Activated naive CD8-positive, alpha-beta T cell (primary cell): ENCODE data around the gene RHOXF2.
"Not testable (repeated sequence)": the region's sequence is repeated elsewhere in the genome, so short reads cannot be mapped to it uniquely, and the experiment has no call there.

Source experiments
- H3K27ac Mint-ChIP-seq: one replicate; pipeline ENCODE4 v1.8.0; 2021; ENCODE audit warnings: mixed read lengths
- H3K27me3 Mint-ChIP-seq: one replicate; pipeline ENCODE4 v1.8.0; 2021; ENCODE audit warnings: mixed read lengths
- H3K36me3 Mint-ChIP-seq: one replicate; pipeline ENCODE4 v1.8.0; 2021; ENCODE audit warnings: mixed read lengths
- H3K4me1 Mint-ChIP-seq: one replicate; pipeline ENCODE4 v1.8.0; 2021; ENCODE audit warnings: low read depth, mixed read lengths
- H3K4me3 Mint-ChIP-seq: one replicate; pipeline ENCODE4 v1.8.0; 2021; ENCODE audit warnings: mild to moderate bottlenecking, mixed read lengths
- H3K9me3 Mint-ChIP-seq: one replicate; pipeline ENCODE4 v1.8.0; 2021; ENCODE audit warnings: low read depth, mixed read lengths

Gene RHOXF2

DNA sequence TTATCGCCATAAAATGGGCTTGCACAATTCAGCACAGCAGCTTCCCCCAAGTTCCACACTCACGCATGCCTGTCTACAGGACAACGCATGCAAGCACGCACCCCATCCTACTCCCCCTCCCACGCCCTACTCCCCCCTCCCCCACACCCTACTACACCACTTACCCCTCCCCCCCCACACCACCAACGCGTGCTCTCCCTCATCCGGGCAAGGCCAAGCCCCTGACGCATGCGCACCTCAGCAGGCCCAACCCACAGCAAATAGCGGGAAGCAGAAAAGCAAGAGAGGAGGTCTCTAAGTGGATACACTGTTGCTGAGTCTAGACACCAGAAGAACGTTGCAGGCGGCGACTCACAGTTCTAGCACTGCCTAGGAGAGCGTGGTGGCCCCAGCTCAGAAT lies at the start of gene RHOXF2:
RHOXF2 (plus strand) TSS at position 301 of the 400 bp plus-strand sequence. CDS start 138 bp downstream, outside the sequence.
- not testable (repeated sequence) for H3K4me3 Mint-ChIP-seq, H3K36me3 Mint-ChIP-seq, H3K9me3 Mint-ChIP-seq, H3K4me1 Mint-ChIP-seq, H3K27me3 Mint-ChIP-seq, H3K27ac Mint-ChIP-seq

GRCh38 chrX:120109378-120109777 lies 49.0 kb upstream of the RHOXF2 start:
- no peaks in the 10 kb centered on the region for H3K4me1 Mint-ChIP-seq
- H3K27me3 Mint-ChIP-seq = no peaks in the 10 kb centered on the region
- no peak overlapping the region for H3K4me3 Mint-ChIP-seq
- no peaks in the 10 kb centered on the region for H3K36me3 Mint-ChIP-seq
- no peak overlapping the region for H3K27ac Mint-ChIP-seq
- no peaks in the 10 kb centered on the region for H3K9me3 Mint-ChIP-seq

- peaks cover 2% of the 10 kb centered on the region for H3K36me3 Mint-ChIP-seq
- H3K4me1 Mint-ChIP-seq = no peaks in the 10 kb centered on the region
- H3K27ac Mint-ChIP-seq = no peak overlapping the region
Observed at GRCh38 chrX:120111611-120112010, 46.8 kb upstream of the RHOXF2 start.

DNA sequence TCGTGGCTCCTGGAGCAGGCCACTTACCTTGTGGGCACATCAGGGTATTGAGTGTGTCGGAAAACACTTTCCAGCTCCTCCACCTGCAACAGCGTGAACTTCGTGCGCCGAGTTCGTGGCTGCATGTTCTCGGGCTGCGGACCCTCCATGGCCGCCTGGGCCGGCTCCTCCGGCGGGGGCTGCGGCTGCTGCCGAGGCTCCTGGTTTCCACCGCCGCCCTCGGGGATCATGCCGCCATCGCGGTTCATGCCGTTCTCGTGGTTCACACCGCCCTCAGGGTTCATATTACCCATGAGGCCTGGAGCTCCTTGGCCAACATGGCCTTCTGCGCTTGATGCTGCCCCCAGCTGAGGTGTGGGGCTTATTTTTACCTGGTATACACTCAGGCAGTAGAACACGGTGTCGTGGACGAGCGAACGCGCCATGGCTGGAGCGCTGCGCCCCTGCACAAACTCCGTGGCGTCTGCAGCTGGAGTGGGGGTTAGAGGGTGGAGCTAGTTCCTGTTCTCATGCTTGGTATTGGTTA lies 42.9 kb upstream of the RHOXF2 start, which contains the start of gene RHOXF1:
RHOXF1 (minus strand) TSS at position 476 of the 526 bp plus-strand sequence; CDS start at position 425, 51 bp downstream.
- Mint-ChIP-seq H3K27ac (no peak within 1 kb of the TSS), H3K4me3 (no peak within 1 kb of the TSS), H3K36me3 (peaks cover 2% of the 10 kb centered on the region), H3K4me1 (no peaks in the 10 kb centered on the region), H3K27me3 (no peaks in the 10 kb centered on the region), H3K9me3 (no peaks in the 10 kb centered on the region)

More at GRCh38 chrX:120111611-120112010, 46.8 kb upstream of the RHOXF2 start:
- no peak overlapping the region for H3K4me3 Mint-ChIP-seq
- H3K9me3 Mint-ChIP-seq = no peaks in the 10 kb centered on the region
- H3K27me3 Mint-ChIP-seq = no peaks in the 10 kb centered on the region

DNA sequence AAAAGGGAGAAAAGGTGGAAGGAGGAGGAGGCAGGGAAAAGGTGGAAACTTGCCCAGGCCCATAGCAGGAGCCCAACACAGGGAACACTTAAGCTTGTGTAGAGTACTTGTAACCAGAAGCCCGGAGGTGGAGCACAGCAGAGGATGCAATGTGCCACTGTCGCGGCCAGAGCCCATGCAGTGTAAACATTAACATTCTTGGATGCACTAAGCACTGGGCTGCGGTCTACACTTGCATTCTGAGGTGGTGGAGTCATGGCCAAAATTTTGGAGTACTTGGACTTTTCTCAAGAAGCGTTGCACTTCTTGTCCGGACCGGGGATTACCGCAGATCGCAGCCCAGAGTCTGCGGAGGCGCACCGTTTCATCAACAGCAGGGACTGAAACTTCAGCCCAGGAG lies 38.2 kb upstream of the RHOXF2 start:
- no peaks in the 10 kb centered on the region for H3K27me3 Mint-ChIP-seq
- no peaks in the 10 kb centered on the region for H3K9me3 Mint-ChIP-seq
- no peaks in the 10 kb centered on the region for H3K36me3 Mint-ChIP-seq
- H3K27ac Mint-ChIP-seq = no peak overlapping the region
- H3K4me1 Mint-ChIP-seq = peaks cover 2% of the 10 kb centered on the region
- H3K4me3 Mint-ChIP-seq = no peak overlapping the region

DNA sequence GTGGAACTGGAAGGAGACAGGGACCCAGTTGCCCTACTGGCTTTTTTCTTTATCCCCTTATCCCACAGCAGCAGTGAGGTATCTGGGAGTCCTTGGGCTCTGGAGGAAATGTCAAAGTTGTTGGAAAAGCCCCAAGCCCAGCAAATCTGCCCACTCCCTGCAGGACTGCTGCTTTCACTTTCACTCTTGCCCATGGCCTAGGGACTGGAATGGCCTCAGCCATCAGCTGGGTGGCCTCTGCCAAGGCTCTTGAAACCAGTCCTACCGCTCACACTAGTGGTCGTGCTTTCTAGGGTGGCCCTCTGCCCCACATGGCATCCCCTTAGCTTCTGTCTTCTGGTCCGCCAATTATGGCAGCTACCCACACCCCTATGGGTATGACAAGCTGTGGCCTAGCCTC lies 33.0 kb upstream of the RHOXF2 start:
- Mint-ChIP-seq H3K27me3 (no peaks in the 10 kb centered on the region), H3K4me1 (peaks cover 6% of the 10 kb centered on the region), H3K4me3 (no peak overlapping the region), H3K36me3 (no peaks in the 10 kb centered on the region), H3K9me3 (no peaks in the 10 kb centered on the region), H3K27ac (no peak overlapping the region)

GRCh38 chrX:120128306-120128846 lies 30.0 kb upstream of the RHOXF2 start:
- not testable (repeated sequence) for H3K27me3 Mint-ChIP-seq, H3K27ac Mint-ChIP-seq, H3K9me3 Mint-ChIP-seq, H3K36me3 Mint-ChIP-seq, H3K4me3 Mint-ChIP-seq, H3K4me1 Mint-ChIP-seq

DNA sequence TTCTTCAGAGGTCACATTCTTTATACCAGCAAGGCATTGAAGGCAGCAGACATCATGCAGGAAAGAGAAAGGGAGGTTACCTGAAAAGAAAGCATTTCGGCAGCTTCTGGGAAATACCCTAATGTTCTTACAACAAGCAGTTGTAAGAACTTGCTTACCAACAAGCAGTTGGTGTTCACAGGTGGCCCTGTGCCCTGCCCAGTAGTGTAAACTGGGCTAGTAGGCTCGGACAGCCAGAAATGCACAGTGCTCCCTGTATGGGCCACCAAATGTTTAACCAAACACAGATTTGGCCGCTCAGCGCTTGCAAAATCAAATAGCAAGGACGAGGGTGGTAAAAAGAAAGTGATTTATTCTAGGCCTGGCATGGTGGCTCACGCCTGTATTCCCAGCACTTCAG lies 22.3 kb upstream of the RHOXF2 start:
- no peak overlapping the region for H3K4me3 Mint-ChIP-seq
- H3K36me3 Mint-ChIP-seq = peaks cover 3% of the 10 kb centered on the region
- no peaks in the 10 kb centered on the region for H3K27me3 Mint-ChIP-seq
- H3K27ac Mint-ChIP-seq = no peak overlapping the region
- no peaks in the 10 kb centered on the region for H3K9me3 Mint-ChIP-seq
- H3K4me1 Mint-ChIP-seq = no peaks in the 10 kb centered on the region

GRCh38 chrX:120136840-120137239 lies 21.6 kb upstream of the RHOXF2 start:
- Mint-ChIP-seq H3K4me3 (no peak overlapping the region), H3K4me1 (no peaks in the 10 kb centered on the region), H3K27me3 (no peaks in the 10 kb centered on the region), H3K36me3 (peaks cover 3% of the 10 kb centered on the region), H3K27ac (no peak overlapping the region), H3K9me3 (no peaks in the 10 kb centered on the region)

- no peaks in the 10 kb centered on the region for H3K9me3 Mint-ChIP-seq
- H3K36me3 Mint-ChIP-seq = peaks cover 3% of the 10 kb centered on the region
- no peak overlapping the region for H3K4me3 Mint-ChIP-seq
Observed at GRCh38 chrX:120137439-120137838, 21.0 kb upstream of the RHOXF2 start.

GRCh38 chrX:120140293-120140981 lies 18.0 kb upstream of the RHOXF2 start:
- Mint-ChIP-seq H3K4me1 (peaks cover 13% of the 10 kb centered on the region), H3K36me3 (peaks cover 3% of the 10 kb centered on the region), H3K4me3 (no peak overlapping the region), H3K9me3 (no peaks in the 10 kb centered on the region), H3K27ac (no peak overlapping the region), H3K27me3 (no peaks in the 10 kb centered on the region)

More at GRCh38 chrX:120137439-120137838, 21.0 kb upstream of the RHOXF2 start:
- Mint-ChIP-seq H3K27ac (no peak overlapping the region), H3K4me1 (no peaks in the 10 kb centered on the region), H3K27me3 (no peaks in the 10 kb centered on the region)

GRCh38 chrX:120144178-120144844 lies 14.1 kb upstream of the RHOXF2 start:
- H3K4me1 Mint-ChIP-seq = peaks cover 21% of the 10 kb centered on the region

DNA sequence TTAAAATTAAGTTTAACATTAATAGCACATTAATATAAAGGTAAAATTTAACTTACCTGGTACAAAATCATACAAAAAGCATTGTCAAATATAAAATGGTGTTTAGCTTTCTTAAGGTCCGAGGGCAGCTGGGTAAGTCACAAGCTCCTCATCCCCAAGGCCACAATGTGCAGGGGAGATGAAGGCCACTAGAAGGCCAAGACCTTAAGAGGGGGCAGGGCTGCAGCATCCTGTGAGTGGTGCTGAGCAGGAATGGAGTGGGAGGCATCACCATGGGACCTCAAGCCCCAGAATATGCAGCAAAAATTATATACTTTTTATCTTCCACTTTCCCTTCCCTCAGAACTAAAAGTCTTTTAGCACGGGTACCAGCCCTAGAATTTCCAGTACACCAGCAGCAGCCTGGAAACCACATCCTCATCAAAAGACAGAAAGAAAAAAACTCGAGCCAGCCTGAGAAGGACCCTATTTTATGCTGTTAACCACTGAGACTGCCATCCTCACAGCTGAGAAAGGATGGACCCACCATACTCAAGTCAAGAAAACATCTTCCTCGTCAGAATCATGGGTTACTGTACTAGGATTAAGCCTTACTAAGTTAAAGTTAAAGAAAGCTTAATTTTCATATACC lies 13.0 kb upstream of the RHOXF2 start:
- Mint-ChIP-seq H3K27ac (peak overlapping the region; percentile 28), H3K4me1 (peaks cover 21% of the 10 kb centered on the region), H3K9me3 (no peaks in the 10 kb centered on the region), H3K36me3 (no peaks in the 10 kb centered on the region), H3K4me3 (no peak overlapping the region), H3K27me3 (no peaks in the 10 kb centered on the region)

More at GRCh38 chrX:120144178-120144844, 14.1 kb upstream of the RHOXF2 start:
- Mint-ChIP-seq H3K9me3 (no peaks in the 10 kb centered on the region), H3K36me3 (no peaks in the 10 kb centered on the region), H3K27me3 (no peaks in the 10 kb centered on the region), H3K27ac (peak overlapping the region; percentile 64), H3K4me3 (peak overlapping the region; percentile 23)

- H3K4me3 Mint-ChIP-seq, H3K9me3 Mint-ChIP-seq, H3K27ac Mint-ChIP-seq, H3K36me3 Mint-ChIP-seq, H3K27me3 Mint-ChIP-seq: not testable (repeated sequence)
- H3K4me1 Mint-ChIP-seq = peaks cover 21% of the 10 kb centered on the region
Observed at GRCh38 chrX:120146323-120146722, 12.1 kb upstream of the RHOXF2 start.

DNA sequence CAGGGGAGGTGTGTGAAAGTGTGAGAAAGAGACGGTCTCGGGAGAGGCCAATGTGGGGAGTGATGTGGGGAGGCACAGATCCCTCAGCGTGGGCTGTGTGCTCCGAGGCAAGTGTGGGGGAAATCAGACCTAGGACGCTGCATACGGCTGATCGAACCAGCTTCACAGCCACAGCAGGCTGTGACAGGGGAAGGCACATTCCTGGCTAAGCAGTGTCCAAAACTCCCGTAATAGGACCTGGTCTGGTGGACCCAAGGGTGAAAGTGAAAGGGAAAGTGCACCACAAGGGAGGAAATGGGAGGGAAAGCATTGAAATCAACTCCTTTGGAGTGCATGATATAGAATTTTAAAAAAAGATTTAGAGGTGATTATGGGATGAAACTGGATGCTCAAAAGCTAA lies 10.9 kb upstream of the RHOXF2 start:
- no peaks in the 10 kb centered on the region for H3K27me3 Mint-ChIP-seq
- no peak overlapping the region for H3K27ac Mint-ChIP-seq
- H3K4me3 Mint-ChIP-seq = no peak overlapping the region
- H3K36me3 Mint-ChIP-seq = no peaks in the 10 kb centered on the region
- no peaks in the 10 kb centered on the region for H3K9me3 Mint-ChIP-seq
- H3K4me1 Mint-ChIP-seq = peaks cover 21% of the 10 kb centered on the region
